GM18951 (cell line): ENCODE results near the gene KRTAP21-2.

Experiments
- POLR2A ChIP-seq: IDR thresholded peaks from 4 replicates; pipeline ENCODE4 v1.6.1; 2011; ENCODE audit warnings: mild to moderate bottlenecking; ENCODE audit not compliant: insufficient read length, insufficient read depth; ENCODE audit errors: extremely low read depth
- in situ Hi-C: fragments of 300-500 bp; cut with MboI; formaldehyde crosslinking; loops from one replicate; pipeline ENCODE4 v1.12.0; 2022; ENCODE audit warnings: low sequenced_read_pairs, mixed read lengths, inconsistent platforms; ENCODE audit not compliant: unreplicated experiment

The KRTAP21-2 gene

DNA sequence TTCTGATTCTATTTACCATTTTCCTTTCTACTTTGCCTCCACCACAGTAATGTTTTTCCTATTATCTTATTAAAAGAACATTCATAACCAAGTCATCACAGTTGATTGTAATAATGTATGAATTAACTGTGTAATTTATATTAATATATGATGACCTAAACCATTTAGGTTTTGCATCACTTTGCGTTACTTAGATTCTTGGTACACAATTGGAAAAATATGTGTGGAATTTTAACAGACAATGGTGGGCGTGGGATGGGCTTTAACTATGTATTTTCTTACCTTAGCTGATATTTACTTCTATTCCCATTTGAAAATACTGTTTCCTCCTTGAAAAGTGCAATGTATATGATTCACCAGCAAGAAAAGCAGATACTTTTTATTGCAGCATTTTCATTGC, 32.1 kb downstream of the KRTAP21-2 start:
- in situ Hi-C loops = no loop called here
- TF ChIP-seq POLR2A = no peak

DNA sequence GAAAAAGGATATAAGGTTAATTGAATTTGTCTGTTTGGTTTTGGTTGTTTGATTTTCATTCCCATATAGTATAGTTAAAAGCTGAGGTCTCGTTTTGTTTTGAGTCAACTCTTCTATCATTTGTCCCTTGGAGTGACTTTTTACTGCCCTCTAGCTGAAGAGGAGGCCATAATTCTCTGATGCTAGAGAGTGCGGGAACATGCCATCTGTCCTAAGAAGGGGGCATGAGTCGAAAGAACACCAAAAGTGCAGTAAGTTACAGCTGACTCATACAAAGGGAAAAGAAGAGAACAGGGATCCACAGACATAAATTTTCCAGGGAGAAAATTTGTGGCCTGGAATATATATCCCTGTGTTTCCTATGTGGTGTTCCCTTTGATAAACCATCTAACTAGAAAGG, 32.6 kb downstream of the KRTAP21-2 start:
- no peak for TF ChIP-seq POLR2A
- in situ Hi-C loops = no loop called here

DNA sequence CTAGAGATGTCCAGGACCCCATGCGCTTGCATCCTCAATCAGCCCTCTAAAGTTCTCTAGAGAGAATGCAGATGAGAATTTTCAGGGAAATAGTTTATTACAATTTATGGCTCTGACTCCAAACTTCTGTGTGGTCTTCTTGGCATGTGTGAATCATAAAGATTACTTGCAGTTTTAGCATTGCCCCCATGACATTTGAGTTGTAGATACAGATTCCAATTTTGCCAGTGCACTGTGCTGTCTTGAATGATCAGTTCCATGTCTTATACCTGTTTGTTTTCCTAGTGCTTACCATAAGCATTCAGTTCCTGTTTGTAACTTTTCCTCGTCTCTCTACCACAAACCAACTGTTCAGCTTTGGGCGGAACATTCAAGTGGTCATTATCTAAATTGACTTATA, 33.3 kb downstream of the KRTAP21-2 start:
- in situ Hi-C loops = no loop called here
- no peak for TF ChIP-seq POLR2A

DNA sequence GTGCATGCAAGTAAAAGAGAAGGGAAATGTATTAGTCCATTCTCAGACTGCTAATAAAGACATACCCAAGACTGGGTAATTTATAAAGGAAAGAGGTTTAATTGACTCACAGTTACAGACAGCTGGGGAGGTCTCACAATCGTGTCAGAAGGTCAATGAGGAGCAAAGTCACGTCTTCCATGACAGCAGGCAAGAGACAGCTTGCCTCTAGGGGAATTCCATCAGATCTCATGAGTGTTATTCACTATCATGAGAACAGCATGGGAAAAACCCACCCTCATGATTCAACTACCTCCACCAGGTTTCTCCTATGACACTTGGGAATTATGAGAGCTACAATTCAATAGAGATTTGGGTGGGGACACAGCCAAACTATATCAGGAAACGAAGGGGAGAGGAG, 36.6 kb downstream of the KRTAP21-2 start:
- in situ Hi-C loops = no loop called here
- no peak for TF ChIP-seq POLR2A

DNA sequence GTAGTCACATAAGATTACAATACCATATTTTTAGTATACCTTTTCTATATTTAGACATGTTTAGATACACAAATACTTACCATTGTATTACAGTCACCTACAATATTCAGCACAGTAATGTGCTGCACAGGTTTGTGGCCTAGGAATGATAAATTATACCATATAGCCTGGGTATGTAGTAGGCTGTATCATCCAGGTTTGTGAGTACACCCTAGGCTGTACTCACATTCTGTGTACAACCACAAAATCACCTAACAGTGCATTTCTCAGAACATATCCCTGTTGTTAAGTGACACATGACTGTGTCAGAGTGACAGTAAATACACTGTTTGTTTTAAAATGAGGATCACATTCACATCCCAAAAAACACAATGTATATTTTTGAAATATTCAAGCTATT, 39.6 kb downstream of the KRTAP21-2 start:
- in situ Hi-C loops = loop anchor here (10.0 kb wide), 1 partner anchor 77 kb away; no protein-coding TSS in a partner anchor
- no peak for TF ChIP-seq POLR2A
